ENCODE data around the gene DNAJC6. TPM values are rescaled to one million over a fixed set of nuclear protein-coding genes. Genes with fewer than 3 reads are reported as not detected.

DNAJC6 gene
- total RNA-seq, 1 donor from 2014 or later, result 21.9 TPM

Small RNA genes within 50 kb of the gene (small RNA-seq; reads per million reads assigned to genes)
- gene COX6CP13, result not detected
- gene RNU2-15P, result not detected

Other genes with a start within 250 kb of the DNAJC6 start
- 28.8 and 31.5 TPM in 2 replicates for gene AK4, start 161.3 kb upstream of the DNAJC6 start, total RNA-seq (ENCODE audit: low replicate concordance)
- 11.4 and 15.2 TPM in 2 replicates for gene LEPR, start 111.1 kb downstream of the DNAJC6 start, total RNA-seq (ENCODE audit: low replicate concordance)
- gene LEPROT, start 111.1 kb downstream of the DNAJC6 start, total RNA-seq (ENCODE audit: low replicate concordance), result 44.3 and 49.2 TPM in 2 replicates

Data from neural progenitor cell (in vitro differentiated cells).